Urinary bladder (tissue), 4 donors: ENCODE measurements around the gene NOL7. TPM values are rescaled to one million over a fixed set of nuclear protein-coding genes. Genes with fewer than 3 reads are reported as not detected.

Experiments
- DNase-seq: peaks from one replicate; pipeline ENCODE4 v3.0.0-alpha.2; 2015; ENCODE audit errors: extremely low spot score
- H3K27ac ChIP-seq: one replicate; pipeline ENCODE4 v1.5.1; 2013; ENCODE audit warnings: low read depth, mild to moderate bottlenecking, moderate library complexity
- H3K36me3 ChIP-seq: one replicate; pipeline ENCODE4 v1.6.1; 2013; ENCODE audit warnings: mild to moderate bottlenecking, moderate library complexity; ENCODE audit not compliant: insufficient read depth
- H3K4me1 ChIP-seq: one replicate; pipeline ENCODE4 v1.6.1; 2013; ENCODE audit warnings: mild to moderate bottlenecking, moderate library complexity; ENCODE audit not compliant: insufficient read depth
- H3K4me3 ChIP-seq: one replicate; pipeline ENCODE4 v1.5.1; 2013; ENCODE audit warnings: low read depth, low read length
- WGBS: extraction: QIAGEN DNeasy Blood & Tissue Kit; methylation state at CpG from one replicate; pipeline ENCODE4 v1.1.7; 2013; 5-methylcytosine and 5-hydroxymethylcytosine counted together
- polyA plus RNA-seq: library from polyadenylated mRNA; stranded (reverse); fragments of 200-250 nt; gene quantifications from one replicate; pipeline ENCODE4 v1.2.3, GENCODE V29; 2013
- total RNA-seq: library from RNA; depleted of rRNA; stranded (reverse); fragments of >200 nt; gene quantifications from one replicate; pipeline ENCODE4 v1.2.3, GENCODE V29; 2014
- donor health status: healthy with polysubstance abuse.
- donor health status: healthy.

The NOL7 gene
- total RNA-seq, result 49.5 TPM
- 86.6 TPM for polyA plus RNA-seq

- Histone ChIP-seq H3K4me1 (no peaks in the 10 kb centered on the region), H3K27ac (peak within 1 kb of the TSS; percentile 83), H3K4me3 (peak within 1 kb of the TSS; percentile 63), H3K36me3 (peaks cover 1% of the 10 kb centered on the region)
- under 1% methylated on average over 85 of the region's 85 CpGs for WGBS
- peak; percentile 97 for DNase-seq
These were observed at the start of gene NOL7 for GRCh38 chr6:13614926-13615791. NOL7 (plus strand) TSS chr6:13615335; CDS start chr6:13615359, 24 bp downstream.

- no peaks in the 10 kb centered on the region for H3K36me3 ChIP-seq
- DNase-seq, result no peak
- 88% methylated on average over 4 of the region's 4 CpGs for WGBS
- no peak overlapping the region for H3K4me3 ChIP-seq
- no peaks in the 10 kb centered on the region for H3K4me1 ChIP-seq
- no peak overlapping the region for H3K27ac ChIP-seq
These were observed 49.2 kb upstream of the NOL7 start for GRCh38 chr6:13565921-13566320.

GRCh38 chr6:13566500-13566899 is 48.6 kb upstream of the NOL7 start:
- no peaks in the 10 kb centered on the region for H3K36me3 ChIP-seq
- H3K4me3 ChIP-seq, result no peak overlapping the region
- DNase-seq, result no peak
- 86% methylated on average over 3 of the region's 3 CpGs for WGBS
- H3K27ac ChIP-seq, result no peak overlapping the region
- no peaks in the 10 kb centered on the region for H3K4me1 ChIP-seq

- WGBS, result 90% methylated on average over 5 of the region's 5 CpGs
- no peaks in the 10 kb centered on the region for H3K4me1 ChIP-seq
- DNase-seq, result no peak
- no peak overlapping the region for H3K4me3 ChIP-seq
- H3K27ac ChIP-seq, result no peak overlapping the region
- no peaks in the 10 kb centered on the region for H3K36me3 ChIP-seq
These were observed 46.2 kb upstream of the NOL7 start for GRCh38 chr6:13568970-13569369.

- Histone ChIP-seq H3K27ac (no peak overlapping the region), H3K36me3 (no peaks in the 10 kb centered on the region), H3K4me3 (no peak overlapping the region), H3K4me1 (no peaks in the 10 kb centered on the region)
- 85% methylated on average over 7 of the region's 7 CpGs for WGBS
- DNase-seq, result no peak
These were observed 42.9 kb upstream of the NOL7 start for GRCh38 chr6:13572240-13572639.

- H3K27ac ChIP-seq, result no peak overlapping the region
- no peak overlapping the region for H3K4me3 ChIP-seq
- DNase-seq, result no peak
- 84% methylated on average over 16 of the region's 16 CpGs for WGBS
- H3K36me3 ChIP-seq, result no peaks in the 10 kb centered on the region
- H3K4me1 ChIP-seq, result no peaks in the 10 kb centered on the region
These were observed 42.0 kb upstream of the NOL7 start for GRCh38 chr6:13572951-13573654.

- H3K4me1 ChIP-seq, result no peaks in the 10 kb centered on the region
- DNase-seq, result no peak
- H3K4me3 ChIP-seq, result peak overlapping the region; percentile 69
- H3K36me3 ChIP-seq, result no peaks in the 10 kb centered on the region
- WGBS, result 7% methylated on average over 14 of the region's 14 CpGs
- H3K27ac ChIP-seq, result no peak overlapping the region
These were observed 41.4 kb upstream of the NOL7 start for GRCh38 chr6:13573669-13574110.

- WGBS, result under 1% methylated on average over 46 of the region's 46 CpGs
- Histone ChIP-seq H3K36me3 (no peaks in the 10 kb centered on the region), H3K4me3 (peak overlapping the region; percentile 69), H3K27ac (peak overlapping the region; percentile 90), H3K4me1 (no peaks in the 10 kb centered on the region)
- peak; percentile 80 for DNase-seq
These were observed 41.0 kb upstream of the NOL7 start for GRCh38 chr6:13574149-13574570.

- WGBS, result under 1% methylated on average over 52 of the region's 52 CpGs
- Histone ChIP-seq H3K4me3 (peak within 1 kb of the TSS; percentile 69), H3K27ac (peak within 1 kb of the TSS; percentile 90), H3K4me1 (no peaks in the 10 kb centered on the region), H3K36me3 (no peaks in the 10 kb centered on the region)
- DNase-seq, result peak; percentile 33
These were observed 40.4 kb upstream of the NOL7 start, which contains the start of gene SIRT5 for GRCh38 chr6:13574571-13575376. SIRT5 (plus strand) TSS chr6:13574601; CDS start chr6:13584111, 9,510 bp downstream.

GRCh38 chr6:13575377-13575775 is 39.8 kb upstream of the NOL7 start:
- WGBS, result 28% methylated on average over 3 of the region's 3 CpGs
- Histone ChIP-seq H3K4me3 (peak overlapping the region; percentile 69), H3K36me3 (no peaks in the 10 kb centered on the region), H3K4me1 (no peaks in the 10 kb centered on the region), H3K27ac (peak overlapping the region; percentile 90)
- no peak for DNase-seq

- DNase-seq, result no peak
- no peaks in the 10 kb centered on the region for H3K4me1 ChIP-seq
- WGBS, result 95% methylated on average over 3 of the region's 3 CpGs
- H3K36me3 ChIP-seq, result no peaks in the 10 kb centered on the region
- H3K27ac ChIP-seq, result no peak overlapping the region
- H3K4me3 ChIP-seq, result no peak overlapping the region
These were observed 39.1 kb upstream of the NOL7 start for GRCh38 chr6:13576017-13576416.

- WGBS, result 93% methylated on average over 3 of the region's 3 CpGs
- DNase-seq, result no peak
- H3K4me1 ChIP-seq, result no peaks in the 10 kb centered on the region
- H3K36me3 ChIP-seq, result no peaks in the 10 kb centered on the region
- H3K4me3 ChIP-seq, result no peak overlapping the region
- no peak overlapping the region for H3K27ac ChIP-seq
These were observed 37.2 kb upstream of the NOL7 start for GRCh38 chr6:13577926-13578325.

GRCh38 chr6:13579911-13580310 is 35.2 kb upstream of the NOL7 start:
- no peaks in the 10 kb centered on the region for H3K4me1 ChIP-seq
- no peak for DNase-seq
- no peaks in the 10 kb centered on the region for H3K36me3 ChIP-seq
- H3K4me3 ChIP-seq, result no peak overlapping the region
- WGBS, result 60% methylated on average over 1 of the region's 1 CpG
- H3K27ac ChIP-seq, result no peak overlapping the region
